Activated T-cell treated with anti-CD3 and anti-CD28 coated beads for 48 hours (primary cell): Measurements from ENCODE around the gene HOXD1.

Source experiments
- DNase-seq: peaks from one replicate; pipeline ENCODE4 v3.0.0-alpha.2; 2020; ENCODE audit warnings: low read depth

HOXD1 gene

GRCh38 chr2:176184749-176185148, 3.7 kb upstream of the HOXD1 start:
- DNase-seq, result no peak

- no peak for DNase-seq
Measured at GRCh38 chr2:176186024-176186423, 2.4 kb upstream of the HOXD1 start.

DNA sequence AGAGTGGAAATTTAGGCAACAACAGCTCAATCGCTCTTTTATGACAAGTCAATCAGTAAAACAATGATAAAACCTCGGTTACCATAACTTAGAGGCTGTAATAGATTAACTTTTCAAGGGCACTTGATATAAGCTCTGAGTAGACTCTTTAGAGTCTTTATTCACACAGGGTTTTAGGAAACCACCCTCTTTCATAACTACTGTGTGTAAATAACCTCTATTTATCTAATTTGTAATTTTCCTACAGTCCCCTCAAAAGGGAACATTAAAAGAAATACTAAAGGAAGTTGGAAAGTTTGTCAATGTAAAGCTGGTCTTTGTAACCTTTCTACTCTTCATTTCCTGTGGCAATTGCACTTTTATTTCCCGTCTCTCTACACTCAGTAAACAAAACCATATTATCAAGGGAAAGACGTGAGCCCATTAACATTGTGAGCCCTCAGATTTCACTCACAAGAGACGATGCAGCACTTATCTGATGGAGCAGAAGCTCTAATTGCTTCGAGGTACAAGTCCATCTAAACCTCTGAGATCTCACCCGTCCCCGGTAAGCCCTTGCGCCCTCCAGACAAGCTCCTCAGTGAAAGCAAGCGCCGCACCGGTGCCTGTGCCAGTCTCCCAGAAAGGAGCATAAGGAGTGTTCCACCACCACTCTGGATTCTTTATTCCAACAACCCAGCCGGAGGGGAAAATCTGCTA, 1.1 kb upstream of the HOXD1 start:
- DNase-seq, result no peak

- no peak for DNase-seq
Measured at GRCh38 chr2:176188774-176189680, 559 bp downstream of the HOXD1 start.

DNA sequence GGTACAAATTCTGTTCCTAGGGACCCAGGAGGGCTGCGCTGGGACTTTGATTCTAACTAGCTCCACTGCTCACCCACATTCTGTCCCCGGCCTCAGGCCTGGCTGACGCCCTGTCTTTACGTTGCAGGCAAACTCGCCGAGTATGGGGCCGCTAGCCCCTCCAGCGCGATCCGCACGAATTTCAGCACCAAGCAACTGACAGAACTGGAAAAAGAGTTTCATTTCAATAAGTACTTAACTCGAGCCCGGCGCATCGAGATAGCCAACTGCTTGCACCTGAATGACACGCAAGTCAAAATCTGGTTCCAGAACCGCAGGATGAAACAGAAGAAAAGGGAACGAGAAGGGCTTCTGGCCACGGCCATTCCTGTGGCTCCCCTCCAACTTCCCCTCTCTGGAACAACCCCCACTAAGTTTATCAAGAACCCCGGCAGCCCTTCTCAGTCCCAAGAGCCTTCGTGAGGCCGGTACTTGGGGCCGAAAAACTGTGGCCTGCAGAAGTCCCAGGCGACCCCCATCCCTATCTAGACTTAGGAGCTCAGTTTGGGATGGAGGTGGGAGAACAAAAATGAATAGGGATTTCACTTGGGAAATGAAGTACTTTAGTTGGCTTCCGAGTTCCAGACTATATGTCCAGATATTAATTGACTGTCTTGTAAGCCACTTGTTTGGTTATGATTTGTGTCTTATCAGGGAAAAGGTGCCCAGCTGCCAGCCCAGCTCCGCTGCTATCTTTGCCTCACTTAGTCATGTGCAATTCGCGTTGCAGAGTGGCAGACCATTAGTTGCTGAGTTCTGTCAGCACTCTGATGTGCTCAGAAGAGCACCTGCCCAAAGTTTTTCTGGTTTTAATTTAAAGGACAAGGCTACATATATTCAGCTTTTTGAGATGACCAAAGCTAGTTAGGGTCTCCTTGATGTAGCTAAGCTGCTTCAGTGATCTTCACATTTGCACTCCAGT, 1.5 kb downstream of the HOXD1 start:
- DNase-seq, result no peak

- DNase-seq, result no peak
Measured at GRCh38 chr2:176192351-176192750, 3.9 kb downstream of the HOXD1 start.

DNA sequence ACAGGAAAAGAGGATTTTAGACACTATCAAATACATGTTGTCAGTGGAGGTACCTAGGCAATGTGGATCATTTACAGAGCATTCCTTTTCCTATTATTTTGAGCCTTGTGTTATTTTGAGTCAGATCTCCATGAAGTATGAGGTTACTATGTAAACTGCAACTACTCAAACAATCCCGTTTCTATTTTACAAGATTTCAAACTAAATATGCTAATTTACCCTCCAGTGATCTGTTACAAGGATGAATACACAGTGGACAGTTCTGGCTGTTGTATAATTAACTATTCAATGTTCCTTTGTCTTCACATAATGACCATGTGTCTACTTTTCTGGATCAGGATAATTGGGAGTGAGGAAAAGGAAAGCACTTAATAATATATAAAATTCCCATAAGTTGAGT, 4.6 kb downstream of the HOXD1 start:
- DNase-seq, result no peak

DNA sequence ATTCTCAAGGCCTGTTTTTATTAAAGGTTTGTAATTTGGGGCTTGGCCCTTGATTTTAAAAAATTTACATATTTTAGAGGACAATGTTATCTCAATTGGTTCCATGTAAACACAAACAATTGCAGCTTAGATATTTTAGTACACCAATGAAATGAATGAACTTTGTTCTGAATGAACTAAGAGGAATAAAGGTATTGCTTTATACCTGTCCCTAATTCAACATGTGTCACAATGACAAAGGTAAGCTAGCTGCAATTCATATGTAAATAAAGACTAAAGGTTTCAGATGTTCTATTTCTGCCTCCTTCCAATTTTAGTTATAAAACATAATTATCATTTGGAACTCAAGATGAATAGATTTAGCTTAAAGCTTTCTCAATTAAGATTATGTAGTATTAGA, 11.4 kb downstream of the HOXD1 start:
- no peak for DNase-seq

DNA sequence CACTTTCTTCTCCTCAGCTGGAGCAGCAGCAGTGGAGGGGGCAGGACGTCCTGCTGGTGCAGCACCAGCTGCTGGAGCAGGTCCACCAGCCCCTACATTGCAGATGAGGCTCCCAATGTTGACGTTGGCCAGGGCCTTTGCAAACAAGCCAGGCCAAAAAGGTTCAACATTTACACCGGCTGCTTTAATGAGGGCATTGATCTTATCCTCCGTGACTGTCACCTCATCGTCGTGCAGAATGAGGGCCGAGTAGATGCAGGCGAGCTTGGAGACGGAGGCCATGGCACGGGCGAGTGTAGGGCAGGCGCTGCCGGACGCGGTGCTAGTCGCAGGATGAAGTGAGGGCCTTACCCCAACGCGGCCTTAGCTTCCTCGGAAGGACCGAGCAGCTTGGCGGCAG, 12.5 kb downstream of the HOXD1 start:
- no peak for DNase-seq

- no peak for DNase-seq
Measured at GRCh38 chr2:176202491-176202890, 14.0 kb downstream of the HOXD1 start.

- no peak for DNase-seq
Measured at GRCh38 chr2:176205126-176205525, 16.7 kb downstream of the HOXD1 start.

- DNase-seq, result no peak
Measured at GRCh38 chr2:176206136-176206535, 17.7 kb downstream of the HOXD1 start.

DNA sequence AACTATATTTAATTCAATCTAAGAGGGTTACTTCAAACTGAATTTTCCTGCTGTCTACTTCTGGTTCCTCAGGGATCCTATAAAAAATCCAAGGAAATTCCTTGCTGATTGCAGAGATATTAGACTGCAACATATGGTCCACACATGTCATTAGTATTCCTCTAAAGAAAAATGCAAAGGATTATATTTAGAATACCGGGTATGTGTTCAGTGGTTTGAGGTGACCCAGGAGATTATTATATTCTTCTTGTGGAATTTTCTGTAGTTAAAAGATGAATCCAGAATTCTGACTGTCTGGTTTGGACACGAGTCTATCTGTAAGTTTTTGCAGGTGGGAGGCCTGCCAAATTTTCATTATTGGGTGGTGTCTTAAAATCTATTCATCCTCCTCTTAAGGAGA, 18.2 kb downstream of the HOXD1 start:
- no peak for DNase-seq

DNA sequence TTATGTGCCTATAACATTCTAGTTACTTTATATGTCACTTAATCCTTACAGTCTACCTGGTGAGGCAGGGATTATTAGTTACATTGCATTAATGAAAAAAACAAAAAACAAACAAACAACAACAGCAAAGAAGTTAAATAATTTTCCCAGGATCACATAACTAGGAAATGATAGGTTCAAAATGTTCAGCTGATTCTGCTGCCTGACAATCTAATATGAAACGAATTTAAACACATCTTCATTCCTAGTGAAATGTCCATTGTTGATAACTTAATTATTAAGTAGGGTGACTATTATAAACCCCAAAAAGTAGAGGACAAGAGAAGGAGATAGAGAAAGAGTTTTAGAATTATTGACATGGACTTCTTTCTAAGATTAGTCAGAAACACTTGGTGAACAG, 22.6 kb downstream of the HOXD1 start:
- no peak for DNase-seq

GRCh38 chr2:176212276-176212675, 23.8 kb downstream of the HOXD1 start:
- DNase-seq, result no peak

DNA sequence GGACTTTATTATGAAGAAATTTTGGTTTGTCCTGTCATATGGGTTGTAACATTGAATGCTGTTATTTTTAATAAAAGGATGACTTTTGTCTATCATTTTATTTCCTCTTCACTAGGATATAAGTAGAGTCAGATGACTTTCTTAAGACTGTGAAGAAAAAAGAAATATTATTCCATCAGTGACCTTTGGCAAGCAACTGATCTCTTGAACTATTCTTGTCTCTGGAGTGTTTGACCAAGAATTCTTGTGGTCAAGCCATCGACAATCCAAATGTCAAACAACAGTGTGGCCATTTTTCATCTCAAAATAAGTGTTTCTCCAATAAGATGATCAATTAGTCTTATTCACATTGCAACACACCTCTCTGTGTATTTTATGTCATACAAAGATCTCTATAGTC, 24.9 kb downstream of the HOXD1 start:
- DNase-seq, result no peak

DNA sequence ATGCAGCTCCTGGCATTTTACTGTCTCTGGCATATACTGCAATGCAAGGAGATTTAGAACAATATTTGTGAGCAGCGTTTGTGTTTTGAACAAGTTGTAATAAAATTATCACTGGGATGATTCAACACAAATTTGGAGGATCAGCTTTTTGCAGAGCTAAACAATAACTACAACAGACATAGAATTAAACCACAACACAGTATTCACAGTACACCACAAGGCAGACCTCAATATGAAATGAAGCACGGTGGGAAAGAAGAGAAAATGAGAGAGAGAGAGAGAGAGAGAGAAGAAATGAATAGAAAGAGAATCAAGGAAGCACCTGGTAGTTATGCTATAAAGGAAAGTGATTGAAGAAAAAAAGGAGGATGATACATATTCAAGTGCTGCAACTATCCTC, 39.4 kb downstream of the HOXD1 start:
- no peak for DNase-seq

- no peak for DNase-seq
Measured at GRCh38 chr2:176234156-176234555, 45.7 kb downstream of the HOXD1 start.

DNA sequence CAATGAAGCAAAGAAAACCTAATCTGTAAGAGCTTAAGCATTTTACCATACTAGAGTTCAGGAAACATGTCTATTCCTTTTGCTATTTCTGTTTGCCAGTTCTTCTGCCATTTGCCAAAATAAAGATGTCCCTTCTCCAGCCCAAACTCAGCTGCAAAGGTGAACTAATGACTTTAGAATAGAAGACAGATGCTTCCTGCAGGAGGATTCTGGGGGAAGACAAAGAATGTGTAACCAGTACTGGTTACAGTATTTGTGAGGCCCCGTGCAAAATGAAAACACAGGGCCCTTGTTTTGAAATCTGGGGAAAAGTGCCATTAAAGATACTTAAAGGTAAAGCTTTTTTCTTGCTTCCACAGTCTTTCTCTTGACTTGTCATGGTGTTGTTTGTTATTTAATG, 46.5 kb downstream of the HOXD1 start:
- DNase-seq, result no peak

- no peak for DNase-seq
Measured at GRCh38 chr2:176237456-176237855, 49.0 kb downstream of the HOXD1 start.

GRCh38 chr2:176239031-176239430, 50.6 kb downstream of the HOXD1 start:
- DNase-seq, result no peak

GRCh38 chr2:176240301-176240700, 51.8 kb downstream of the HOXD1 start:
- no peak for DNase-seq
